HEK293 (cell line): ENCODE data around the gene PSMD12.

ENCODE experiments used
- FEZF1 ChIP-seq: fragments of 450-650 bp; formaldehyde crosslinking; IDR thresholded peaks from 2 replicates; pipeline ENCODE4 v1.5.1; 2016; ENCODE audit warnings: missing biosample characterization, missing genetic modification characterization
- GFI1B ChIP-seq: fragments of 450-650 bp; formaldehyde crosslinking; IDR thresholded peaks from 2 replicates; pipeline ENCODE4 v1.5.1; 2016; ENCODE audit warnings: missing biosample characterization, missing genetic modification characterization
- HOXC10 ChIP-seq: sonication (generic); formaldehyde crosslinking; IDR thresholded peaks from 2 replicates; pipeline ENCODE4 v1.8.1; 2023; ENCODE audit warnings: mild to moderate bottlenecking, missing genetic modification reagents
- IKZF3 ChIP-seq: fragments of 450-650 bp; IDR thresholded peaks from 2 replicates; pipeline ENCODE4 v1.5.0; 2018; ENCODE audit warnings: missing biosample characterization, mild to moderate bottlenecking, missing genetic modification characterization, moderate library complexity
- KLF10 ChIP-seq: fragments of 450-650 bp; IDR thresholded peaks from 2 replicates; pipeline ENCODE4 v1.5.1; 2018; ENCODE audit warnings: missing biosample characterization, mild to moderate bottlenecking, missing genetic modification characterization
- PATZ1 ChIP-seq: fragments of 450-650 bp; formaldehyde crosslinking; IDR thresholded peaks from 2 replicates; pipeline ENCODE4 v1.5.1; 2016; ENCODE audit warnings: missing biosample characterization, missing genetic modification characterization
- PRDM1 ChIP-seq: fragments of 450-650 bp; formaldehyde crosslinking; IDR thresholded peaks from 2 replicates; pipeline ENCODE4; 2016; ENCODE audit warnings: missing biosample characterization, missing genetic modification characterization
- SCRT2 ChIP-seq: fragments of 450-650 bp; formaldehyde crosslinking; IDR thresholded peaks from 2 replicates; pipeline ENCODE4 v1.5.1; 2016; ENCODE audit warnings: missing biosample characterization, missing genetic modification characterization
- SP2 ChIP-seq: fragments of 450-650 bp; formaldehyde crosslinking; IDR thresholded peaks from 2 replicates; pipeline ENCODE4 v1.5.1; 2016; ENCODE audit warnings: missing biosample characterization, missing genetic modification characterization
- ZBTB17 ChIP-seq: fragments of 450-650 bp; formaldehyde crosslinking; IDR thresholded peaks from 2 replicates; pipeline ENCODE4 v1.5.1; 2016; ENCODE audit warnings: missing biosample characterization, missing genetic modification characterization
- ZBTB48 ChIP-seq: fragments of 450-650 bp; formaldehyde crosslinking; IDR thresholded peaks from 2 replicates; pipeline ENCODE4 v1.5.1; 2016; ENCODE audit warnings: missing biosample characterization, missing genetic modification characterization
- ZNF169 ChIP-seq: fragments of 450-650 bp; formaldehyde crosslinking; IDR thresholded peaks from 2 replicates; pipeline ENCODE4 v1.5.1; 2016; ENCODE audit warnings: missing biosample characterization, missing genetic modification characterization
- ZNF24 ChIP-seq: fragments of 450-650 bp; formaldehyde crosslinking; IDR thresholded peaks from 2 replicates; pipeline ENCODE4 v1.5.1; 2016; ENCODE audit warnings: missing biosample characterization, missing genetic modification characterization
- ZNF248 ChIP-seq: fragments of 450-650 bp; formaldehyde crosslinking; IDR thresholded peaks from 2 replicates; pipeline ENCODE4 v1.5.1; 2017; ENCODE audit warnings: missing biosample characterization, missing genetic modification characterization
- ZNF302 ChIP-seq: fragments of 450-650 bp; formaldehyde crosslinking; IDR thresholded peaks from 2 replicates; pipeline ENCODE4 v1.5.1; 2016; ENCODE audit warnings: missing biosample characterization, missing genetic modification characterization, low read depth
- ZNF341 ChIP-seq: fragments of 450-650 bp; formaldehyde crosslinking; IDR thresholded peaks from 2 replicates; pipeline ENCODE4; 2016; ENCODE audit warnings: low read depth, missing biosample characterization, missing genetic modification characterization
- ZNF366 ChIP-seq: fragments of 450-650 bp; formaldehyde crosslinking; conservative IDR thresholded peaks from 2 replicates; pipeline ENCODE4 v1.5.1; 2016; ENCODE audit warnings: missing biosample characterization, missing genetic modification characterization
- ZNF398 ChIP-seq: fragments of 450-650 bp; formaldehyde crosslinking; IDR thresholded peaks from 2 replicates; pipeline ENCODE4 v1.5.1; 2017; ENCODE audit warnings: missing biosample characterization, missing genetic modification characterization
- ZNF521 ChIP-seq: fragments of 450-650 bp; formaldehyde crosslinking; IDR thresholded peaks from 2 replicates; pipeline ENCODE4 v1.5.1; 2017; ENCODE audit warnings: missing biosample characterization, mild to moderate bottlenecking, missing genetic modification characterization
- ZNF529 ChIP-seq: fragments of 450-650 bp; formaldehyde crosslinking; IDR thresholded peaks from 2 replicates; pipeline ENCODE4 v1.5.1; 2017; ENCODE audit warnings: missing genetic modification characterization, missing biosample characterization; ENCODE audit not compliant: insufficient replicate concordance
- ZNF530 ChIP-seq: fragments of 450-650 bp; formaldehyde crosslinking; IDR thresholded peaks from 2 replicates; pipeline ENCODE4 v1.5.1; 2016; ENCODE audit warnings: low read depth, missing biosample characterization, missing genetic modification characterization
- ZNF629 ChIP-seq: fragments of 450-650 bp; formaldehyde crosslinking; IDR thresholded peaks from 2 replicates; pipeline ENCODE4 v1.5.1; 2017; ENCODE audit warnings: missing biosample characterization, missing genetic modification characterization
- ZNF692 ChIP-seq: fragments of 450-650 bp; formaldehyde crosslinking; IDR thresholded peaks from 2 replicates; pipeline ENCODE4 v1.5.1; 2016; ENCODE audit warnings: missing biosample characterization, missing genetic modification characterization
- ZNF747 ChIP-seq: fragments of 450-650 bp; formaldehyde crosslinking; IDR thresholded peaks from 2 replicates; pipeline ENCODE4 v1.5.1; 2016; ENCODE audit warnings: missing biosample characterization, missing genetic modification characterization
- ZSCAN23 ChIP-seq: fragments of 450-650 bp; formaldehyde crosslinking; IDR thresholded peaks from 2 replicates; pipeline ENCODE4 v1.5.1; 2016; ENCODE audit warnings: missing biosample characterization, missing genetic modification characterization
- TF ChIP-seq, protein P1 (sequence below): fragments of 450-650 bp; formaldehyde crosslinking; IDR thresholded peaks from 2 replicates; pipeline ENCODE4 v1.5.1; 2016; ENCODE audit warnings: missing biosample characterization, missing genetic modification characterization
- TF ChIP-seq, protein P2 (sequence below): fragments of 450-650 bp; formaldehyde crosslinking; IDR thresholded peaks from 2 replicates; pipeline ENCODE4 v1.5.1; 2016; ENCODE audit warnings: missing biosample characterization, missing genetic modification characterization
- TF ChIP-seq, protein P3 (sequence below): fragments of 450-650 bp; formaldehyde crosslinking; IDR thresholded peaks from 2 replicates; pipeline ENCODE4 v1.5.1; 2016; ENCODE audit warnings: missing biosample characterization, missing genetic modification characterization, borderline replicate concordance

Gene PSMD12

DNA sequence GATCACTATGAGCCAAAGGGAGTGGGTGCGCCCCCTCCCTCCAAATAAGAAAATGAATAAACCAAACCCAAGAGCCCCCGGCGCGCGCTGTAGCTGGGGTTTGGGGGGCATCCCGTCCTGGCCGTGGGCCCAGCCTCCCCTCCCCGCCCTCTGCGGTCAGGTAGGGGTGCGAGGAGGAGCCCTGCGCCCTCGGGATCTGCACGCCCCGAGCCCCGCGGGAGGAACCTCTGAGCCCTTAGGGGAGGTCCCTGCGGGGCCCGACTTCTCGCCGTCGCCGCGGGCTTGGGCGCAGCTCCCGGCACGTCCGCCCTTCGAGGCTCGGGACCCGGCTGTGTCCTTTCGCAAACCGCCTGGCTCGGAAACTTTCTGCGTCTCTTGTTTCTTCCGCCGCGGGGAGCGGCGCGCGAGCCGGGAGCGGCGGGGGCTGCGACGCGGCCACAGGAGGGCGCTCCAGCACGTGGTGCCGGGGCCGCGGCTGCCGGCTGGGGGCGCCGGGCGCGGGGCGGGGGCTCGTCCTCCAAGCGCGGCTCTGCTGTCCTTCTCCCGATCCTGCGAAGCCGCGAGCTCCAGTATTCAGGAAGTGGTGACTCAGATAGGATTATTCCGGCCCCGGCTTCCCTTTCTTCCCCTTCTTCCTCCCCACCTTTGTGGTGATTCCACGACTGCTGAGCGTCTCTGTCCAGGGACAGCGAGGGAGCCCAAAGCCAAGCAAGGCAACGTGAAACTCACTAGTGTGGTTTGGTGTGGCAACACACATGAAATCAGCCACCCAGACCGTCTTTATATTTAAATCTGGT, 12.3 kb upstream of the PSMD12 start (continued):
- TF ChIP-seq, protein P1, sequence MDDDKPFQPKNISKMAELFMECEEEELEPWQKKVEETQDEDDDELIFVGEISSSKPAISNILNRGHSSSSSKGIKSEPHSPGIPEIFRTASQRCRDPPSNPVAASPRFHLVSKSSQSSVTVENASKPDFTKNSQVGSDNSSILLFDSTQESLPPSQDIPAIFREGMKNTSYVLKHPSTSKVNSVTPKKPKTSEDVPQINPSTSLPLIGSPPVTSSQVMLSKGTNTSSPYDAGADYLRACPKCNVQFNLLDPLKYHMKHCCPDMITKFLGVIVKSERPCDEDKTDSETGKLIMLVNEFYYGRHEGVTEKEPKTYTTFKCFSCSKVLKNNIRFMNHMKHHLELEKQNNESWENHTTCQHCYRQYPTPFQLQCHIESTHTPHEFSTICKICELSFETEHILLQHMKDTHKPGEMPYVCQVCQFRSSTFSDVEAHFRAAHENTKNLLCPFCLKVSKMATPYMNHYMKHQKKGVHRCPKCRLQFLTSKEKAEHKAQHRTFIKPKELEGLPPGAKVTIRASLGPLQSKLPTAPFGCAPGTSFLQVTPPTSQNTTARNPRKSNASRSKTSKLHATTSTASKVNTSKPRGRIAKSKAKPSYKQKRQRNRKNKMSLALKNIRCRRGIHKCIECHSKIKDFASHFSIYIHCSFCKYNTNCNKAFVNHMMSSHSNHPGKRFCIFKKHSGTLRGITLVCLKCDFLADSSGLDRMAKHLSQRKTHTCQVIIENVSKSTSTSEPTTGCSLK (tag by site-specific recombination), result no peak
- TF ChIP-seq, protein P2, sequence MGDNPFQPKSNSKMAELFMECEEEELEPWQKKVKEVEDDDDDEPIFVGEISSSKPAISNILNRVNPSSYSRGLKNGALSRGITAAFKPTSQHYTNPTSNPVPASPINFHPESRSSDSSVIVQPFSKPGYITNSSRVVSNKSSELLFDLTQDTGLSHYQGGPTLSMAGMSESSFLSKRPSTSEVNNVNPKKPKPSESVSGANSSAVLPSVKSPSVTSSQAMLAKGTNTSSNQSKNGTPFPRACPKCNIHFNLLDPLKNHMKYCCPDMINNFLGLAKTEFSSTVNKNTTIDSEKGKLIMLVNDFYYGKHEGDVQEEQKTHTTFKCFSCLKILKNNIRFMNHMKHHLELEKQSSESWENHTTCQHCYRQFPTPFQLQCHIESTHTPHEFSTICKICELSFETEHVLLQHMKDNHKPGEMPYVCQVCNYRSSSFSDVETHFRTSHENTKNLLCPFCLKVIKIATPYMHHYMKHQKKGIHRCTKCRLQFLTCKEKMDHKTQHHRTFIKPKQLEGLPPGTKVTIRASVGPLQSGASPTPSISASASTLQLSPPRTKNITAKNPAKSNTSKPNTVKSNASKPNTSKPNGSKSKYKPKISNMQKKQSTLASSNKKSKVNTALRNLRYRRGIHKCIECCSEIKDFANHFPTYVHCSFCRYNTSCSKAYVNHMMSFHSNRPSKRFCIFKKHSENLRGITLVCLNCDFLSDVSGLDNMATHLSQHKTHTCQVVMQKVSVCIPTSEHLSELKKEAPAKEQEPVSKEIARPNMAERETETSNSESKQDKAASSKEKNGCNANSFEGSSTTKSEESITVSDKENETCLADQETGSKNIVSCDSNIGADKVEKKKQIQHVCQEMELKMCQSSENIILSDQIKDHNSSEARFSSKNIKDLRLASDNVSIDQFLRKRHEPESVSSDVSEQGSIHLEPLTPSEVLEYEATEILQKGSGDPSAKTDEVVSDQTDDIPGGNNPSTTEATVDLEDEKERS (tag by site-specific recombination), result no peak
- TF ChIP-seq ZNF747 (tag by site-specific recombination) (no peak), ZNF302 (tag by site-specific recombination) (no peak), GFI1B (no peak), HOXC10 (CRISPR knock-in tag) (no peak), ZNF398 (tag by site-specific recombination) (peak; percentile 76), ZNF529 (no peak), ZNF341 (tag by site-specific recombination) (peak; percentile 73), FEZF1 (no peak), ZBTB17 (tag by site-specific recombination) (0 out of 2 replicates have a peak, but pooled peaks have one; percentile 21), SCRT2 (tag by site-specific recombination) (no peak), ZNF530 (tag by site-specific recombination) (no peak), SP2 (tag by site-specific recombination) (peak; percentile 57), IKZF3 (tag by site-specific recombination) (peak; percentile 65), ZNF366 (tag by site-specific recombination) (no peak), KLF10 (peak; percentile 23; the same call in 1 of the 2 replicates), PRDM1 (no peak), ZNF169 (tag by site-specific recombination) (no peak), ZNF24 (tag by site-specific recombination) (no peak), ZBTB48 (tag by site-specific recombination) (peak; percentile 93), ZNF248 (tag by site-specific recombination) (no peak), ZNF521 (tag by site-specific recombination) (no peak), ZNF692 (peak; percentile 64), ZNF629 (tag by site-specific recombination) (peak; percentile 41; the same call in 1 of the 2 replicates), ZSCAN23 (no peak), PATZ1 (tag by site-specific recombination) (peak; percentile 77)
- TF ChIP-seq, protein P3, sequence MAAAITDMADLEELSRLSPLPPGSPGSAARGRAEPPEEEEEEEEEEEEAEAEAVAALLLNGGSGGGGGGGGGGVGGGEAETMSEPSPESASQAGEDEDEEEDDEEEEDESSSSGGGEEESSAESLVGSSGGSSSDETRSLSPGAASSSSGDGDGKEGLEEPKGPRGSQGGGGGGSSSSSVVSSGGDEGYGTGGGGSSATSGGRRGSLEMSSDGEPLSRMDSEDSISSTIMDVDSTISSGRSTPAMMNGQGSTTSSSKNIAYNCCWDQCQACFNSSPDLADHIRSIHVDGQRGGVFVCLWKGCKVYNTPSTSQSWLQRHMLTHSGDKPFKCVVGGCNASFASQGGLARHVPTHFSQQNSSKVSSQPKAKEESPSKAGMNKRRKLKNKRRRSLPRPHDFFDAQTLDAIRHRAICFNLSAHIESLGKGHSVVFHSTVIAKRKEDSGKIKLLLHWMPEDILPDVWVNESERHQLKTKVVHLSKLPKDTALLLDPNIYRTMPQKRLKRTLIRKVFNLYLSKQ, result no peak
